Activated CD8-positive, alpha-beta memory T cell treated with anti-CD3 and anti-CD28 coated beads for 48 hours (primary cell): ENCODE results near the gene NEK4.
"Not testable (repeated sequence)": the region's sequence is repeated elsewhere in the genome, so short reads cannot be mapped to it uniquely, and the experiment has no call there.

Source experiments
- DNase-seq, 3 experiments: peaks; one replicate each; pipeline ENCODE4 v3.0.0-alpha.2; 2020; ENCODE audit warnings: low read depth in 2 of 3, low spot score in 2 of 3

The NEK4 gene

GRCh38 chr3:52678265-52679198, 92.2 kb downstream of the NEK4 start:
- DNase-seq: no peak

DNA sequence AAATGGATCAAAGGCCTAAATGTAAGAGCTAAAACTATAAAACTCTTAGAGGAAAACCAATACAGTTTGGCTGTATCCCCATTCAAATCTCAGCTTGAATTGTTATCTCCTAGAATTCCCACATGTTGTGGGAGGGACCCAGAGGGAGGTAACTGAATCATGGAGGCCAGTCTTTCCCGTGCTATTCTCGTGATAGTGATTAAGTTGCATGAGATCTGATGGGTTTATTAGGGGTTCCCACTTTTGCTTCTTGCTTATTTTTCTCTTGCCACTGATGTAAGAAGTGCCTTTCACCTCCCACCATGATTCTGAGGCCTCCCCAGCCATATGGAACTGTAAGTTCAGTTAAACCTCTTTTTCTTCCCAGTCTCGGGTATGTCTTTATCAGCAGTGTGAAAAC, 94.5 kb downstream of the NEK4 start:
- not testable (repeated sequence) for DNase-seq

DNA sequence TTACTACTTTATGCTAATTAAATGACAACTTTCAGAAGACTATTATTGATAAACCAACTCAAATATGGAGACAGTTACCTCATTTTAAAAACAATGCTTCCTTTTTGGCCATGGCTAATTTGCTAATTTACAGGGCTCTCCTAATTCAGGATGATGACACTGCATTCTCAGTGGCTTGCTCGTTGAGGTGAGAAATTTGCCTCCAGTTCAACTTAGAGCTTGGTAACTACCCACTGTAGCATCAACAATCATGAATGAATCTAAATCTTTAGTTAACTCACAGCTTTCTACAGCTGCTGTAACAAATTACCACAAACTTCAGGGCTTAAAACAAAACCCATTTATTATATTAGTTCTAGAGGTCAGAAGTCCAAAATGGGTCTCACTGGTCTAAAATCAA, 99.1 kb downstream of the NEK4 start:
- no peak for DNase-seq

DNA sequence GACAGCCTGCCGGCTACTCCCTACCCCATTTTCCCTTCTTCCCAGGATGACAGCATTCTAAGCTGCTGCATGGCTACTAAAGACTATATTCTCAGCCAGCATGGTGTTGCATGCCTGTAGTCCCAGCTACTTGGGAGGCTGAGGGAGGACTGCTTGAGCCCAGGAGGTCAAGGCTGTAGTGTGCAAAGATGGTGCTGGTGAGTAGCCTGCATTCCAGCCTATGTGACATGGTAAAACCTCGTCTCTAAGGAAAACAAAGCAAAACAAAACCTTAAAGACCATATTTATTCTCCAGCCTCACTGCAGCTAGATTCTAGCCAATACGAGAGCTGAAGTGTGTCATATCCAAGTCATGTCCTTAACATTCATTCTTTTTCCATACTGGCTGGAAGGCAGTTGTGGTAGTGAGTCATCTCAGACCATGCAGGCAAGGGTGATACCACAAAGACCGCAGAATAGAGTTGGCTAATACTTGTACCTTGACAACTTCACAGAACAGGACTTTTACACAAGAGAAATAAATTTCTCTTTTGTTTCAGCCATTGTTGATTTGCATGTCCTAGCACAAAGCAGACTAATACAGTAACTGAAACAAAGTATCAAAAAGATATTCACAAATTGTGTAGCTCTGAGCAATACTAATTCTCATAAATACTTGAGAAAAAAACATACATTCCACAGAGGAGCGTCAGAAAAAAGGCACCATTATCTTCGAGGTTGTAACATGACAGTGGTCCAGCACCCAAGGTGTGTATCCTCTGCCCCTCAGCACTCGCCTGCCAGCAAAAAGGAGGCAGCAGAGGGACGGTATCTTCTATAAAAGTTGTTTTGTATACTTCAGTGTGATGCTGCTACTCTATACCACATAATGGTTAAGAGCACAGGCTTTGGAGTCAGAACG, 99.9 kb downstream of the NEK4 start:
- no peak for DNase-seq

GRCh38 chr3:52663098-52663497, 107.6 kb downstream of the NEK4 start:
- DNase-seq: no peak

GRCh38 chr3:52660046-52660445, 110.7 kb downstream of the NEK4 start:
- no peak for DNase-seq
